LNCaP clone FGC (cell line): ENCODE results near the gene DENND5B.

Experiments used
- DNase-seq: peaks from one replicate; pipeline ENCODE4 v3.0.0-alpha.2; 2011; ENCODE audit warnings: low read depth
- H3K4me3 ChIP-seq: 2 replicates; pipeline ENCODE4 v1.5.1; 2011; ENCODE audit warnings: mild to moderate bottlenecking, low read depth, low read length, control low read depth
- CTCF ChIP-seq: IDR thresholded peaks from 2 replicates; pipeline ENCODE4 v1.5.1; 2012; ENCODE audit warnings: mild to moderate bottlenecking; ENCODE audit not compliant: control insufficient read depth, insufficient read depth; ENCODE audit errors: extremely low read depth

The DENND5B gene

DNA sequence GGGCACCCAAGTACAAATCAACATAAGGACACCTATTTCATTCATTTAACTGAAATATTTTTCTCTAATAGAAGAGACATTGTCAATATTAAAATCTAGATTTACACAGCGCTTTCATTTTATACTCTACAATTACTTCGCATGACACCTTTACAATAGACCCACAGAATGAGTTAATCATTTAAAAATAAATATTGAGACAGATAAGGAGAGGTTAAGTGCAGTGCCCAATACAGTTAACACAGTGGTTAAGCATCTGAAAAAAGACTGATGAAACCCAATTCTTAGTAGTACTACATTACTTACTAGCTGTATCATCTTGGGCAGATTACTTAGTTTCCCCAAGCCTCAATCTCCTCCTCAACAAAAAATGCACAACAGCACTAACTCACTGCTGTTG lies 116.2 kb downstream of the DENND5B start:
- DNase-seq, result no peak
- TF ChIP-seq CTCF, result no peak
- no peak overlapping the region for H3K4me3 ChIP-seq

- no peak for TF ChIP-seq CTCF
- H3K4me3 ChIP-seq, result no peak overlapping the region
- no peak for DNase-seq
These were observed 119.1 kb downstream of the DENND5B start for GRCh38 chr12:31471823-31472222.

DNA sequence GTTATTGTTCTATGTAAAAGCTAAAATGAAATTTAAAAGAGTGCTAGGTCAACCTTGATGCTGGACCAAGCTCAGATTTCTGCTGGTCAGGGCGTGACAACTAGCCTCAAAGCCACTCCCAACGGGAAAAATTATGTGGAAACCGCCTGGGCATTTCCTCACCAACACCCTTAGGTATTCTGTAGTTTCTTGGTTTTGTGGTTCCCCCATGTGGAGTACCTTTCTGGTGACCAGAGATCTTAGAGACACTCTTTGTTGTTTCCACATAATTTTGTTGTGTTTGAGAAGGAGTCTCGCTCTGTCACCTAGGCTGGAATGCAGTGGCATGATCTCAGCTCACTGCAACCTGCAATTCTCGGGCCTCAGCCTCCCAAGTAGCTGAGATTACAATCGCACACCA lies 119.9 kb downstream of the DENND5B start:
- DNase-seq, result no peak
- TF ChIP-seq CTCF, result no peak
- H3K4me3 ChIP-seq, result no peak overlapping the region

DNA sequence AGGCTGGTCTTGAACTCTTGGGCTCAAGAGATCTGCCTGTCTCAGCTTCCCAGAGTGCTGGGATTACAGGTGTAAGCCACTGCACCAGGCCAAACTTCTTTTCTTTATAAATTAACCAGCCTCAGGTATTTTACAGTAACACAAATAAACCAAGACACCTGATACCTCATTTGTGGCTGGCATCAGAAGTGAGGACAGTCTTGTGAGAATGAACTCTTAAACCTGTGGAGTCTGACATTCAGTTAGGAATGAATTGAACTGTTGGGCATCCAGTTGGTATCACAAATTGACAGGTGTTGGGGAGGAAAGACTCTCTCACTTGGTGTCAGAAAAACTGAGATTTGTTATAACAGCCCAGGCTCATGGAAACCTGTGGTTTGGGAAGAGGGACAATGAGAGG lies 120.5 kb downstream of the DENND5B start:
- no peak for DNase-seq
- H3K4me3 ChIP-seq, result no peak overlapping the region
- no peak for TF ChIP-seq CTCF

GRCh38 chr12:31466768-31467167 lies 124.2 kb downstream of the DENND5B start:
- TF ChIP-seq CTCF, result no peak
- H3K4me3 ChIP-seq, result no peak overlapping the region
- no peak for DNase-seq

DNA sequence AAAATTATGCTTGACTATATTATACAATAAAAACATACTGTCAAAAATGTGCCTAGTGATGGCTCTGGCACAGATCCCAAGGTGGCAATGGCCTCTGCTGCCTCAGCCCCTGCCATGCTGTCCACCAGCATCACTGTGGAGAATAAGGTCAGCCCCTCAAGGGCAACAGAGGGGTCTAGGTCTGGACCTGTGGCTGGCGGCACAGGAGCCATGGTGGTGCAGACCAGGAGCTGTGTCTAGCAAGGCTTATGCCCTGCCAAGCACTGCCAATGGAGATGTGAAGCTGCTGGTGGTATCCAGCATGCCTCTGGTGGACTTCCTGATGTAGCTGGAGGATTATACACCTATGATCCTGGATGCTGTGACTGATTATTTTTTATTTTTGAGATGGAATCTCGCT lies 125.9 kb downstream of the DENND5B start:
- no peak for TF ChIP-seq CTCF
- no peak for DNase-seq
- H3K4me3 ChIP-seq, result no peak overlapping the region

GRCh38 chr12:31460024-31460423 lies 130.9 kb downstream of the DENND5B start:
- peak; percentile 93 for DNase-seq
- TF ChIP-seq CTCF, result no peak
- no peak overlapping the region for H3K4me3 ChIP-seq
